LNCAP (cell line): ENCODE data around the gene COA8.

Experiments
- CTCF ChIP-seq: fragments of 450-650 bp; IDR thresholded peaks from 2 replicates; pipeline ENCODE4 v1.5.1; 2017; ENCODE audit warnings: mild to moderate bottlenecking

The COA8 gene

GRCh38 chr14:103528146-103528586, 34.6 kb upstream of the COA8 start:
- no peak for TF ChIP-seq CTCF

- TF ChIP-seq CTCF: no peak
Measured at GRCh38 chr14:103528587-103529382, 34.0 kb upstream of the COA8 start, which contains the start of gene TRMT61A. TSS of gene TRMT61A (plus strand) at chr14:103529196. CDS start at chr14:103529979, 783 bp downstream.

- no peak for TF ChIP-seq CTCF
Measured at GRCh38 chr14:103529383-103530365, 33.1 kb upstream of the COA8 start.

- TF ChIP-seq CTCF: no peak
Measured at GRCh38 chr14:103530390-103530789, 32.4 kb upstream of the COA8 start.

GRCh38 chr14:103530831-103531230, 31.9 kb upstream of the COA8 start:
- no peak for TF ChIP-seq CTCF

GRCh38 chr14:103531421-103532215, 31.1 kb upstream of the COA8 start:
- no peak for TF ChIP-seq CTCF
